GM21723 (cell line): ENCODE measurements around the gene ZMIZ2.
"Not testable (repeated sequence)": the region's sequence is repeated elsewhere in the genome, so short reads cannot be mapped to it uniquely, and the experiment has no call there.

Experiments used
- ATAC-seq: cut with Tn5 transposase; IDR thresholded peaks from one replicate; pipeline ENCODE4 v1.9.1; 2021; ENCODE audit warnings: mild to moderate bottlenecking, moderate library complexity; ENCODE audit not compliant: unreplicated experiment

The ZMIZ2 gene

GRCh38 chr7:44727158-44727936, 21.3 kb upstream of the ZMIZ2 start:
- ATAC-seq = no peak

- no peak for ATAC-seq
Measured at GRCh38 chr7:44727937-44728262, 20.7 kb upstream of the ZMIZ2 start.

- ATAC-seq = no peak
Measured at GRCh38 chr7:44729949-44730590, 18.6 kb upstream of the ZMIZ2 start.

GRCh38 chr7:44732971-44733370, 15.7 kb upstream of the ZMIZ2 start:
- not testable (repeated sequence) for ATAC-seq

GRCh38 chr7:44733708-44734481, 14.8 kb upstream of the ZMIZ2 start:
- no peak for ATAC-seq

- peak; percentile 69 for ATAC-seq
Measured at GRCh38 chr7:44735403-44736165, 13.1 kb upstream of the ZMIZ2 start.

GRCh38 chr7:44736896-44737295, 11.8 kb upstream of the ZMIZ2 start:
- no peak for ATAC-seq

GRCh38 chr7:44738051-44738723, 10.5 kb upstream of the ZMIZ2 start:
- no peak for ATAC-seq

- ATAC-seq = no peak
Measured at GRCh38 chr7:44738876-44739665, 9.6 kb upstream of the ZMIZ2 start.

GRCh38 chr7:44740055-44740454, 8.6 kb upstream of the ZMIZ2 start:
- ATAC-seq = no peak

- no peak for ATAC-seq
Measured at GRCh38 chr7:44743750-44744149, 4.9 kb upstream of the ZMIZ2 start.

GRCh38 chr7:44748948-44749731, 493 bp downstream of the ZMIZ2 start:
- peak; percentile 19 for ATAC-seq

GRCh38 chr7:44749992-44750391, 1.3 kb downstream of the ZMIZ2 start:
- ATAC-seq = no peak

- no peak for ATAC-seq
Measured at GRCh38 chr7:44750424-44750823, 1.8 kb downstream of the ZMIZ2 start.

GRCh38 chr7:44750921-44751571, 2.4 kb downstream of the ZMIZ2 start:
- peak; percentile 61 for ATAC-seq

- ATAC-seq = no peak
Measured at GRCh38 chr7:44752822-44753221, 4.2 kb downstream of the ZMIZ2 start.

GRCh38 chr7:44754802-44755697, 6.4 kb downstream of the ZMIZ2 start:
- ATAC-seq = no peak
